Neural cell (in vitro differentiated cells): ENCODE measurements around the gene TCF12. TPM values are rescaled to one million over a fixed set of nuclear protein-coding genes. Genes with fewer than 3 reads are reported as not detected.

ENCODE experiments used
- H2AFZ ChIP-seq: fragments of 200-600, 300-800 bp; sonication (generic), shearing (Covaris generic); 2 replicates; pipeline ENCODE4 v1.6.0; 2014; ENCODE audit warnings: low read depth, mild to moderate bottlenecking, antibody characterized with exemption, low read length, moderate library complexity
- H3F3A ChIP-seq: fragments of 200-600 bp; shearing (Covaris generic); 2 replicates; pipeline ENCODE4 v1.6.1; 2016; ENCODE audit warnings: mild to moderate bottlenecking, moderate library complexity, mixed read lengths, antibody characterized with exemption, low read length; ENCODE audit not compliant: insufficient read depth, poor library complexity, severe bottlenecking
- H3K27ac ChIP-seq: fragments of 200-600, 300-800 bp; sonication (generic), shearing (Covaris generic); 2 replicates; pipeline ENCODE4 v1.5.1; 2014; ENCODE audit warnings: mild to moderate bottlenecking, low read length, moderate library complexity
- H3K27me3 ChIP-seq: fragments of 300-800, 200-600 bp; sonication (generic), shearing (Covaris generic); 2 replicates; pipeline ENCODE4 v1.6.0; 2014; ENCODE audit warnings: mild to moderate bottlenecking, low read depth, low read length, moderate library complexity; ENCODE audit not compliant: insufficient read depth
- H3K36me3 ChIP-seq: fragments of 300-800, 200-600 bp; sonication (generic), shearing (Covaris generic); 2 replicates; pipeline ENCODE4 v1.5.1; 2014; ENCODE audit warnings: mild to moderate bottlenecking, antibody characterized with exemption, low read length, moderate library complexity; ENCODE audit not compliant: insufficient read depth
- H3K4me2 ChIP-seq: fragments of 300-800, 200-600 bp; sonication (generic), shearing (Covaris generic); 2 replicates; pipeline ENCODE4 v1.6.0; 2014; ENCODE audit warnings: mild to moderate bottlenecking, low read length
- H3K4me3 ChIP-seq: fragments of 300-800, 200-600 bp; sonication (generic), shearing (Covaris generic); 2 replicates; pipeline ENCODE4 v1.5.1; 2014; ENCODE audit warnings: mild to moderate bottlenecking, low read length, moderate library complexity
- H3K79me2 ChIP-seq: fragments of 200-600 bp; shearing (Covaris generic); replicated peaks from 2 replicates; pipeline ENCODE4 v1.6.0; 2014; ENCODE audit warnings: mild to moderate bottlenecking, low read length, moderate library complexity; ENCODE audit not compliant: insufficient read depth
- H3K9ac ChIP-seq: fragments of 300-800, 200-600 bp; sonication (generic), shearing (Covaris generic); 2 replicates; pipeline ENCODE4 v1.6.1; 2016; ENCODE audit warnings: mild to moderate bottlenecking, low read length, mixed read lengths
- H3K9me2 ChIP-seq: fragments of 200-600 bp; shearing (Covaris generic); 2 replicates; pipeline ENCODE4 v1.6.1; 2016; ENCODE audit warnings: mild to moderate bottlenecking, low read length, mixed read lengths; ENCODE audit not compliant: insufficient read depth
- H3K9me3 ChIP-seq: fragments of 200-600, 300-800 bp; sonication (generic), shearing (Covaris generic); 2 replicates; pipeline ENCODE4 v1.6.1; 2016; ENCODE audit warnings: mild to moderate bottlenecking, mixed run types, low read length, moderate library complexity, mixed read lengths
- H4K20me1 ChIP-seq: fragments of 200-600 bp; shearing (Covaris generic); 2 replicates; pipeline ENCODE4 v1.6.1; 2016; ENCODE audit warnings: mild to moderate bottlenecking, mixed run types; ENCODE audit not compliant: insufficient read depth
- EP300 ChIP-seq: fragments of 450-650 bp; conservative IDR thresholded peaks from 2 replicates; pipeline ENCODE4 v1.6.1; 2014; ENCODE audit warnings: antibody characterized with exemption, mild to moderate bottlenecking, moderate library complexity; ENCODE audit not compliant: poor library complexity, severe bottlenecking
- MXI1 ChIP-seq: fragments of 450-650 bp; conservative IDR thresholded peaks from 2 replicates; pipeline ENCODE4 v1.6.1; 2014; ENCODE audit warnings: antibody characterized with exemption, mild to moderate bottlenecking; ENCODE audit not compliant: poor library complexity, severe bottlenecking
- POLR2AphosphoS5 ChIP-seq: IDR thresholded peaks from 2 replicates; pipeline ENCODE4 v1.6.1; 2012
- RAD21 ChIP-seq: fragments of 450-650 bp; conservative IDR thresholded peaks from 2 replicates; pipeline ENCODE4 v1.6.1; 2014; ENCODE audit warnings: antibody characterized with exemption, mild to moderate bottlenecking, moderate library complexity
- TAF1 ChIP-seq: IDR thresholded peaks from 2 replicates; pipeline ENCODE4 v1.6.1; 2012; ENCODE audit warnings: low read depth
- polyA plus RNA-seq: library from polyadenylated mRNA; depleted of rRNA; stranded (reverse); fragments of >200 nt; gene quantifications from 2 replicates; pipeline ENCODE4 v1.2.3, GENCODE V29; 2014
- TF ChIP-seq, protein P1 (sequence below): IDR thresholded peaks from 2 replicates; pipeline ENCODE4 v1.6.1; 2012; ENCODE audit warnings: borderline replicate concordance

Gene TCF12
- polyA plus RNA-seq, 1 donor from 2014 or later, result 52.7 TPM

DNA sequence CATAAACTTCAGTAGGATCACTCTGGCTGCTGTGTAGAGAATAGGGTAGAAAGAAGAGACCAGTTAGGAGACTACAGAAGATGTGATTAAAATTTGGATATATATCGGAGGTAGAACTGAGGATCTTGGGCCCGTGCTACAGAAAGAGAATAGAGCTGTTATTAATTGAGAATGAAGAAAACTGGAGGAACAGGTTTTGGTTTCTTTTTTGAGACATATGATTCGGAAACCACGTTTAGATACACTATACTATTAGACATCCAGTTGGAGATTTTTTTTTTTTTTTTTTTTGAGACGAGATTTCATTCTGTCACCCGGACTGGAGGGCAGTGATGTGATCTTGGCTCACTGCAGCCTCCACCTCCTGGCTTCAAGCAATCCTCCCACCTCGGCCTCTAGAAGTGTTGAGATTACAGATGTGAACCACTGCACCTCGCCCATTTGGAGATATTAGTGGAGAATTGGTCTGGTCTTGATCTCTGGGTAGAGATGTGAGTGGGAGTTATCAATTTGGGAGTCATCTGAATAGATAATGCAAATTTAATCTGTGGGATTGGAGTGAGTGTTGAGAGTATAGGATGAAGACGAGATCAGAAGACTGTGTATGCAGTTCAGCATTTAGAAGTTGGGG, 50.9 kb downstream of the TCF12 start:
- TF ChIP-seq, protein P1, sequence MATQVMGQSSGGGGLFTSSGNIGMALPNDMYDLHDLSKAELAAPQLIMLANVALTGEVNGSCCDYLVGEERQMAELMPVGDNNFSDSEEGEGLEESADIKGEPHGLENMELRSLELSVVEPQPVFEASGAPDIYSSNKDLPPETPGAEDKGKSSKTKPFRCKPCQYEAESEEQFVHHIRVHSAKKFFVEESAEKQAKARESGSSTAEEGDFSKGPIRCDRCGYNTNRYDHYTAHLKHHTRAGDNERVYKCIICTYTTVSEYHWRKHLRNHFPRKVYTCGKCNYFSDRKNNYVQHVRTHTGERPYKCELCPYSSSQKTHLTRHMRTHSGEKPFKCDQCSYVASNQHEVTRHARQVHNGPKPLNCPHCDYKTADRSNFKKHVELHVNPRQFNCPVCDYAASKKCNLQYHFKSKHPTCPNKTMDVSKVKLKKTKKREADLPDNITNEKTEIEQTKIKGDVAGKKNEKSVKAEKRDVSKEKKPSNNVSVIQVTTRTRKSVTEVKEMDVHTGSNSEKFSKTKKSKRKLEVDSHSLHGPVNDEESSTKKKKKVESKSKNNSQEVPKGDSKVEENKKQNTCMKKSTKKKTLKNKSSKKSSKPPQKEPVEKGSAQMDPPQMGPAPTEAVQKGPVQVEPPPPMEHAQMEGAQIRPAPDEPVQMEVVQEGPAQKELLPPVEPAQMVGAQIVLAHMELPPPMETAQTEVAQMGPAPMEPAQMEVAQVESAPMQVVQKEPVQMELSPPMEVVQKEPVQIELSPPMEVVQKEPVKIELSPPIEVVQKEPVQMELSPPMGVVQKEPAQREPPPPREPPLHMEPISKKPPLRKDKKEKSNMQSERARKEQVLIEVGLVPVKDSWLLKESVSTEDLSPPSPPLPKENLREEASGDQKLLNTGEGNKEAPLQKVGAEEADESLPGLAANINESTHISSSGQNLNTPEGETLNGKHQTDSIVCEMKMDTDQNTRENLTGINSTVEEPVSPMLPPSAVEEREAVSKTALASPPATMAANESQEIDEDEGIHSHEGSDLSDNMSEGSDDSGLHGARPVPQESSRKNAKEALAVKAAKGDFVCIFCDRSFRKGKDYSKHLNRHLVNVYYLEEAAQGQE, result no peak
- TF ChIP-seq EP300, result no peak
- H2AFZ ChIP-seq, result no peak overlapping the region
- H3K27ac ChIP-seq, result no peak overlapping the region
- no peaks in the 10 kb centered on the region for H3F3A ChIP-seq
- H3K9me2 ChIP-seq, result no peaks in the 10 kb centered on the region
- peaks cover 78% of the 10 kb centered on the region for H3K79me2 ChIP-seq
- H3K4me3 ChIP-seq, result no peak overlapping the region
- no peak overlapping the region for H3K4me2 ChIP-seq
- no peaks in the 10 kb centered on the region for H3K36me3 ChIP-seq
- H3K9me3 ChIP-seq, result no peaks in the 10 kb centered on the region
- H3K27me3 ChIP-seq, result no peaks in the 10 kb centered on the region
- H3K9ac ChIP-seq, result no peak overlapping the region
- no peaks in the 10 kb centered on the region for H4K20me1 ChIP-seq

DNA sequence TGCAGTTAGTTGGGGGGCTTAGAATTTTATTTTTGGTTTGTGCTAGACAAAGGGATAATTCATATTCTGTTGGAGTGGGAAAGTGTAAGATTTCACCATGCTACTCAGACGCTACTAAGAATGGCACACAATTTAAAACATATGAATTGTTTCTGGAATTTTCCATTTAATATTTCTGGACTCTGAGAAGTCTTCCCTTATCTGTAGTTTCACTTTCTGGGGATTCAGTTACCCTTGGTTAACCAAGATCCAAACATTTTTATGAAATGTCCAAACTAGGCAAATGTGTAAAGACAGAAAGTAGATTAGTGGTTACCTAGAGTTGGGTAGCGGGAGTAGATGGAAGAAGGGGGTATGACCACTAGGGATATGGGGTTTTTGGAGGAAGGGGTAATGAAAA, 53.1 kb downstream of the TCF12 start:
- Histone ChIP-seq H3K4me3 (no peak overlapping the region), H3K27me3 (no peaks in the 10 kb centered on the region), H3K79me2 (peaks cover 79% of the 10 kb centered on the region), H3K9ac (no peak overlapping the region), H2AFZ (no peak overlapping the region), H3F3A (no peaks in the 10 kb centered on the region), H4K20me1 (no peaks in the 10 kb centered on the region), H3K4me2 (no peak overlapping the region), H3K9me3 (no peaks in the 10 kb centered on the region), H3K9me2 (no peaks in the 10 kb centered on the region), H3K27ac (no peak overlapping the region), H3K36me3 (no peaks in the 10 kb centered on the region)
- TF ChIP-seq, protein P1, result no peak
- no peak for TF ChIP-seq MXI1

DNA sequence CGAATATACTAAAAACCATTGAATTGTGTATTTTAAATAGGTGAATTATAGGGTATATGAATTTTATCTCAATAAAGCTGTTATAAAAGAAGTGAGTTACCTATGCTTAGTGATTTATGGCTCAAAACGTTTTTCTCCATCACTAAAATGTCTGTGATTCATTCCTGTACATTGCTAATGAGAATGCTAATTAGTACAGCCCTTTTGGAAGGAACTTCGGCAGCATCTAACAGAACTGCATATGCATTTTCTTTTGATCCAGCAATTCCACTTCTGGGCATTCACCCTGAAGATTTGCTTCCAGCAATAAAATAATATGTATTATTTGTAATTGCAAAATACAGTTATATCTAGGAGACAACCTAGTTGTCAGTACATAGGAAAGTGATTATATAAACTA, 53.6 kb downstream of the TCF12 start:
- Histone ChIP-seq H3K36me3 (no peaks in the 10 kb centered on the region), H3K27me3 (no peaks in the 10 kb centered on the region), H3K4me2 (no peak overlapping the region), H3F3A (no peaks in the 10 kb centered on the region), H4K20me1 (no peaks in the 10 kb centered on the region), H2AFZ (no peak overlapping the region), H3K27ac (no peak overlapping the region), H3K4me3 (no peak overlapping the region), H3K9me2 (no peaks in the 10 kb centered on the region), H3K9me3 (no peaks in the 10 kb centered on the region), H3K9ac (no peak overlapping the region), H3K79me2 (peaks cover 83% of the 10 kb centered on the region)
- TF ChIP-seq EP300 (no peak), TAF1 (no peak), RAD21 (no peak), POLR2AphosphoS5 (no peak)
- TF ChIP-seq, protein P1, result no peak
